NOMO-1 treated with DMSO at 0.1 percent for 48 hours (cell line): ENCODE data around the gene SWAP70.

Experiments used
- DNase-seq: peaks from one replicate; lab custom pipeline; 2025; ENCODE audit not compliant: unreplicated experiment; lab: John Stamatoyannopoulos, UW

SWAP70 gene

GRCh38 chr11:9773524-9773923 is 109.6 kb downstream of the SWAP70 start:
- DNase-seq, result no peak

GRCh38 chr11:9774109-9774508 is 110.2 kb downstream of the SWAP70 start:
- no peak for DNase-seq

GRCh38 chr11:9774591-9775397 is 110.9 kb downstream of the SWAP70 start:
- no peak for DNase-seq

- DNase-seq, result no peak
These were observed 111.5 kb downstream of the SWAP70 start for GRCh38 chr11:9775398-9775779.

- no peak for DNase-seq
These were observed 112.3 kb downstream of the SWAP70 start for GRCh38 chr11:9776203-9776602.

GRCh38 chr11:9777066-9777465 is 113.2 kb downstream of the SWAP70 start:
- DNase-seq, result no peak

GRCh38 chr11:9777525-9777924 is 113.6 kb downstream of the SWAP70 start:
- DNase-seq, result no peak

GRCh38 chr11:9780929-9781328 is 117.1 kb downstream of the SWAP70 start:
- DNase-seq, result no peak

GRCh38 chr11:9783986-9784385 is 120.1 kb downstream of the SWAP70 start:
- DNase-seq, result no peak

GRCh38 chr11:9784602-9785315 is 120.9 kb downstream of the SWAP70 start:
- DNase-seq, result no peak

- DNase-seq, result no peak
These were observed 123.4 kb downstream of the SWAP70 start for GRCh38 chr11:9787260-9787659.

- DNase-seq, result peak; percentile 14
These were observed 124.2 kb downstream of the SWAP70 start for GRCh38 chr11:9787981-9788521.

- DNase-seq, result no peak
These were observed 126.0 kb downstream of the SWAP70 start for GRCh38 chr11:9789910-9790309.

GRCh38 chr11:9790703-9791102 is 126.8 kb downstream of the SWAP70 start:
- no peak for DNase-seq

- no peak for DNase-seq
These were observed 132.4 kb downstream of the SWAP70 start for GRCh38 chr11:9796266-9796665.

GRCh38 chr11:9796854-9797253 is 133.0 kb downstream of the SWAP70 start:
- no peak for DNase-seq

GRCh38 chr11:9797300-9797699 is 133.4 kb downstream of the SWAP70 start:
- no peak for DNase-seq

GRCh38 chr11:9799886-9800285 is 136.0 kb downstream of the SWAP70 start:
- no peak for DNase-seq

GRCh38 chr11:9802291-9802861 is 138.5 kb downstream of the SWAP70 start:
- DNase-seq, result no peak
